22Rv1 (cell line): ENCODE results near the gene TLCD3B.

Experiments
- ZFX ChIP-seq: fragments of 450-650 bp; IDR thresholded peaks from 2 replicates; pipeline ENCODE4 v1.6.1; 2017; ENCODE audit warnings: antibody characterized with exemption, borderline replicate concordance
- TF ChIP-seq, protein P1 (sequence below): fragments of 450-650 bp; IDR thresholded peaks from 2 replicates; pipeline ENCODE4 v1.5.1; 2017; ENCODE audit warnings: mild to moderate bottlenecking

DNA sequence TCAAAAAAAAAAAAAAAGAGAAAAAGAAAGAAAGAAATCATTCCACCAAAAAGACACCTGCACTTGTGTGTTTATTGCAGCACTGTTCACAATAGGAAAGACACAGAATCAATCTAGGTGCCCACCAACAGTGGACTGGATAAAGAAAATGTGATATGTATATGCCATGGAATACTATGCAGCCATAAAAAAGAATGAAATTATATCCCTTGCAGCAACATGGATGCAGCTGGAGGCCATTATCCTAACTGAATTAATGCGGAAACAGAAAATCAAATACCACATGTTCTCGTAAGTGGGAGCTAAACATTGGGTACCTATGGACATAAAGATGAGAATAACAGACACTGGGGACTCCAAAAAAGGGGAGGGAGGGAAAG lies 13.8 kb downstream of the TLCD3B start:
- TF ChIP-seq, protein P1, sequence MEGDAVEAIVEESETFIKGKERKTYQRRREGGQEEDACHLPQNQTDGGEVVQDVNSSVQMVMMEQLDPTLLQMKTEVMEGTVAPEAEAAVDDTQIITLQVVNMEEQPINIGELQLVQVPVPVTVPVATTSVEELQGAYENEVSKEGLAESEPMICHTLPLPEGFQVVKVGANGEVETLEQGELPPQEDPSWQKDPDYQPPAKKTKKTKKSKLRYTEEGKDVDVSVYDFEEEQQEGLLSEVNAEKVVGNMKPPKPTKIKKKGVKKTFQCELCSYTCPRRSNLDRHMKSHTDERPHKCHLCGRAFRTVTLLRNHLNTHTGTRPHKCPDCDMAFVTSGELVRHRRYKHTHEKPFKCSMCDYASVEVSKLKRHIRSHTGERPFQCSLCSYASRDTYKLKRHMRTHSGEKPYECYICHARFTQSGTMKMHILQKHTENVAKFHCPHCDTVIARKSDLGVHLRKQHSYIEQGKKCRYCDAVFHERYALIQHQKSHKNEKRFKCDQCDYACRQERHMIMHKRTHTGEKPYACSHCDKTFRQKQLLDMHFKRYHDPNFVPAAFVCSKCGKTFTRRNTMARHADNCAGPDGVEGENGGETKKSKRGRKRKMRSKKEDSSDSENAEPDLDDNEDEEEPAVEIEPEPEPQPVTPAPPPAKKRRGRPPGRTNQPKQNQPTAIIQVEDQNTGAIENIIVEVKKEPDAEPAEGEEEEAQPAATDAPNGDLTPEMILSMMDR: no peak
- no peak for TF ChIP-seq ZFX
